Chondrocyte (in vitro differentiated cells): ENCODE measurements around the gene BICDL2. TPM values are rescaled to one million over a fixed set of nuclear protein-coding genes. Genes with fewer than 3 reads are reported as not detected.

ENCODE experiments used
- DNase-seq: peaks from one replicate; pipeline ENCODE4 v3.0.0; 2021; ENCODE audit warnings: mixed read lengths, low spot score
- H3K27ac Mint-ChIP-seq: one replicate; pipeline ENCODE4 v1.8.0; 2021; ENCODE audit warnings: mild to moderate bottlenecking, moderate library complexity, mixed read lengths; ENCODE audit not compliant: unreplicated experiment
- H3K27me3 Mint-ChIP-seq: 2 replicates; pipeline ENCODE4 v1.8.0; 2021; ENCODE audit warnings: low read depth, mixed read lengths
- H3K36me3 Mint-ChIP-seq: 2 replicates; pipeline ENCODE4 v1.8.0; 2021; ENCODE audit warnings: low read depth, mixed read lengths
- H3K4me1 Mint-ChIP-seq: 2 replicates; pipeline ENCODE4 v1.8.0; 2021; ENCODE audit warnings: low read depth, mild to moderate bottlenecking, mixed read lengths
- H3K4me3 Mint-ChIP-seq: one replicate; pipeline ENCODE4 v1.8.0; 2021; ENCODE audit warnings: mild to moderate bottlenecking, moderate library complexity, mixed read lengths; ENCODE audit not compliant: unreplicated experiment
- H3K9me3 Mint-ChIP-seq: 2 replicates; pipeline ENCODE4 v1.8.0; 2021; ENCODE audit warnings: low read depth, mixed read lengths
- CTCF ChIP-seq: fragments of 200-600 bp; sonication (generic); IDR thresholded peaks from 2 replicates; pipeline ENCODE4 v1.5.0; 2021; ENCODE audit warnings: antibody characterized with exemption, mild to moderate bottlenecking, moderate library complexity
- total RNA-seq: library from RNA; stranded (reverse); gene quantifications from 3 replicates; pipeline ENCODE4 v1.2.1, GENCODE V29; 2021

BICDL2 gene
- total RNA-seq, 1 donor from 2014 or later = not detected

GRCh38 chr16:3032624-3033023 lies 4.1 kb downstream of the BICDL2 start:
- peaks cover 3% of the 10 kb centered on the region for H3K4me1 Mint-ChIP-seq
- DNase-seq = no peak
- H3K27ac Mint-ChIP-seq = no peak overlapping the region
- no peaks in the 10 kb centered on the region for H3K9me3 Mint-ChIP-seq
- H3K27me3 Mint-ChIP-seq = peaks cover 37% of the 10 kb centered on the region
- no peak for TF ChIP-seq CTCF
- H3K4me3 Mint-ChIP-seq = no peak overlapping the region
- no peaks in the 10 kb centered on the region for H3K36me3 Mint-ChIP-seq

GRCh38 chr16:3030222-3031212 lies 6.2 kb downstream of the BICDL2 start:
- Mint-ChIP-seq H3K27me3 (peaks cover 24% of the 10 kb centered on the region), H3K4me3 (no peak overlapping the region), H3K36me3 (peaks cover 8% of the 10 kb centered on the region), H3K27ac (no peak overlapping the region), H3K9me3 (no peaks in the 10 kb centered on the region), H3K4me1 (no peaks in the 10 kb centered on the region)
- DNase-seq = no peak
- TF ChIP-seq CTCF = no peak

GRCh38 chr16:3029491-3030221 lies 7.1 kb downstream of the BICDL2 start:
- no peak overlapping the region for H3K4me3 Mint-ChIP-seq
- no peak for TF ChIP-seq CTCF
- no peaks in the 10 kb centered on the region for H3K9me3 Mint-ChIP-seq
- H3K27ac Mint-ChIP-seq = no peak overlapping the region
- H3K27me3 Mint-ChIP-seq = peaks cover 20% of the 10 kb centered on the region
- H3K4me1 Mint-ChIP-seq = no peaks in the 10 kb centered on the region
- no peak for DNase-seq
- H3K36me3 Mint-ChIP-seq = peaks cover 8% of the 10 kb centered on the region

- DNase-seq = no peak
- no peaks in the 10 kb centered on the region for H3K9me3 Mint-ChIP-seq
- H3K27ac Mint-ChIP-seq = no peak overlapping the region
- TF ChIP-seq CTCF = no peak
- H3K36me3 Mint-ChIP-seq = peaks cover 11% of the 10 kb centered on the region
- H3K4me3 Mint-ChIP-seq = no peak overlapping the region
- H3K4me1 Mint-ChIP-seq = peaks cover 5% of the 10 kb centered on the region
- H3K27me3 Mint-ChIP-seq = peaks cover 16% of the 10 kb centered on the region
Observed at GRCh38 chr16:3028716-3029319, 7.9 kb downstream of the BICDL2 start.
